Fibroblast of mammary gland (primary cell): Measurements from ENCODE around the gene ZNF883.
A peak's percentile ranks its signal among the peaks of the same experiment; 100 is the strongest.

Experiments used
- DNase-seq: peaks from one replicate; pipeline ENCODE4 v3.0.0-alpha.2; 2010; ENCODE audit warnings: low read depth
- H3K4me3 ChIP-seq: 2 replicates; pipeline ENCODE4 v1.5.1; 2011; ENCODE audit warnings: low read depth, mild to moderate bottlenecking, low read length, moderate library complexity; ENCODE audit not compliant: control insufficient read depth
- CTCF ChIP-seq: conservative IDR thresholded peaks from 2 replicates; pipeline ENCODE4 v1.5.1; 2011; ENCODE audit warnings: low read depth, low read length, inconsistent platforms; ENCODE audit not compliant: control insufficient read depth, insufficient read depth

The ZNF883 gene

GRCh38 chr9:113018247-113018646 lies 6.3 kb upstream of the ZNF883 start:
- H3K4me3 ChIP-seq = no peak overlapping the region
- no peak for TF ChIP-seq CTCF
- DNase-seq = no peak

- DNase-seq = no peak
- TF ChIP-seq CTCF = no peak
- peak overlapping the region; percentile 54 for H3K4me3 ChIP-seq
Measured at GRCh38 chr9:113012492-113012891, 500 bp upstream of the ZNF883 start.

GRCh38 chr9:113005777-113006176 lies 6.2 kb downstream of the ZNF883 start:
- DNase-seq = no peak
- no peak for TF ChIP-seq CTCF

GRCh38 chr9:112997236-112997941 lies 14.6 kb downstream of the ZNF883 start:
- no peak for TF ChIP-seq CTCF
- no peak overlapping the region for H3K4me3 ChIP-seq
- peak; percentile 6 for DNase-seq

More at GRCh38 chr9:113005777-113006176, 6.2 kb downstream of the ZNF883 start:
- no peak overlapping the region for H3K4me3 ChIP-seq

GRCh38 chr9:112971415-112971814 lies 40.6 kb downstream of the ZNF883 start:
- peak; percentile 36 for DNase-seq
- no peak overlapping the region for H3K4me3 ChIP-seq
- peak; percentile 37 for TF ChIP-seq CTCF

GRCh38 chr9:112970939-112971338 lies 41.1 kb downstream of the ZNF883 start:
- peak; percentile 23 for DNase-seq
- H3K4me3 ChIP-seq = no peak overlapping the region
- peak; percentile 32 for TF ChIP-seq CTCF

GRCh38 chr9:112969730-112970129 lies 42.3 kb downstream of the ZNF883 start:
- no peak for DNase-seq
- no peak for TF ChIP-seq CTCF
- H3K4me3 ChIP-seq = no peak overlapping the region
